HCT116 (cell line): Measurements from ENCODE around the gene EIF4E2. TPM values are rescaled to one million over a fixed set of nuclear protein-coding genes. Genes with fewer than 3 reads are reported as not detected.

Experiments used
- ATAC-seq: fragments of 200-7000 bp; cut with Tn5 transposase; 2 replicates; pipeline ENCODE4 v1.9.1; 2020; ENCODE audit warnings: mild to moderate bottlenecking, moderate library complexity
- BruUV-seq: library from RNA; stranded (reverse); fragments of 400-500 nt; replicated peaks from 2 replicates; lab custom pipeline; 2021; lab: Mats Ljungman, UMichigan
- CTCF ChIA-PET: fragments of 300-600 bp; sonication (Branson Sonifier 250); formaldehyde crosslinking; loops from one replicate; lab custom pipeline; 2021; ENCODE audit warnings: antibody characterized with exemption; lab: Charles Lee
- POLR2A ChIA-PET: fragments of 300-600, 350-600 bp; sonication (Branson Sonifier 250); formaldehyde crosslinking; loops from one replicate; lab custom pipeline; 2021; ENCODE audit warnings: antibody characterized with exemption; lab: Charles Lee
- RAD21 ChIA-PET, 2 experiments: fragments of 300-600 bp; sonication (Branson Sonifier 250); formaldehyde crosslinking; loops; one replicate each; lab custom pipeline; 2023; ENCODE audit warnings: low total read pairs in 2 of 2; ENCODE audit not compliant: uncharacterized antibody in 2 of 2, unreplicated experiment in 2 of 2, low non-redundant PET in 1 of 2; lab: Charles Lee
- DNase-seq: peaks from one replicate; pipeline ENCODE4 v3.0.0-alpha.2; 2010; ENCODE audit warnings: low read depth, low spot score
- H2AFZ ChIP-seq: fragments of 200-600 bp; shearing (Covaris generic), sonication (generic); 2 replicates; pipeline ENCODE4 v1.6.1; 2017; ENCODE audit warnings: low read depth, mixed run types, mixed read lengths, antibody characterized with exemption, low read length; ENCODE audit not compliant: poor library complexity, severe bottlenecking
- H3K27ac ChIP-seq: 2 replicates; pipeline ENCODE4 v1.5.1; 2012; ENCODE audit warnings: low read depth, low read length
- H3K27me3 ChIP-seq: fragments of 200-600 bp; sonication (generic); 2 replicates; pipeline ENCODE4 v1.6.1; 2016; ENCODE audit warnings: mixed run types, low read length, mixed read lengths; ENCODE audit not compliant: insufficient read depth
- H3K36me3 ChIP-seq, 2 experiments: fragments of 200-500 bp in 1 of 2; fragments of 200-600 bp in 1 of 2; sonication (Bioruptor generic) in 1 of 2; sonication (generic) in 1 of 2; 2 replicates each; pipeline versions ENCODE4 v1.5.1 to v1.6.1; 2014 to 2016; ENCODE audit warnings: low read length in 2 of 2, inconsistent platforms in 1 of 2, mixed read lengths in 1 of 2, mixed run types in 1 of 2; ENCODE audit not compliant: insufficient read depth in 2 of 2, control insufficient read depth in 1 of 2
- H3K4me1 ChIP-seq, 2 experiments: fragments of 200-600 bp in 1 of 2; sonication (generic) in 1 of 2; 2 replicates each; pipeline versions ENCODE4 v1.5.1 to v1.6.1; 2012 to 2017; ENCODE audit warnings: low read length in 2 of 2, inconsistent platforms in 1 of 2, mild to moderate bottlenecking in 1 of 2, mixed read lengths in 1 of 2, mixed run types in 1 of 2, moderate library complexity in 1 of 2; ENCODE audit not compliant: insufficient read depth in 2 of 2, control insufficient read depth in 1 of 2
- H3K4me2 ChIP-seq: fragments of 200-600 bp; sonication (generic); 2 replicates; pipeline ENCODE4 v1.6.1; 2017; ENCODE audit warnings: mixed run types, low read length, mixed read lengths
- H3K4me3 ChIP-seq, 2 experiments: fragments of 200-600 bp in 1 of 2; sonication (generic) in 1 of 2; replicated peaks in 1 of 2; 2 replicates each; pipeline ENCODE4 v1.5.1; 2011 to 2016; ENCODE audit warnings: low read length in 2 of 2, control low read depth in 1 of 2, low read depth in 1 of 2, mild to moderate bottlenecking in 1 of 2, mixed read lengths in 1 of 2, mixed run types in 1 of 2
- H3K79me2 ChIP-seq: fragments of 200-600 bp; sonication (generic); 2 replicates; pipeline ENCODE4 v1.6.1; 2017; ENCODE audit warnings: mild to moderate bottlenecking, mixed run types, low read length, moderate library complexity, mixed read lengths; ENCODE audit not compliant: insufficient read depth
- H3K9ac ChIP-seq: fragments of 200-600 bp; sonication (generic); 2 replicates; pipeline ENCODE4 v1.6.1; 2016; ENCODE audit warnings: low read length, mixed read lengths
- H3K9me2 ChIP-seq: fragments of 200-600 bp; sonication (generic), shearing (Covaris generic); 2 replicates; pipeline ENCODE4 v1.6.1; 2017; ENCODE audit warnings: mixed run types, mild to moderate bottlenecking, moderate library complexity; ENCODE audit not compliant: insufficient read depth
- H3K9me3 ChIP-seq, 2 experiments: fragments of 200-500 bp in 1 of 2; fragments of 200-600 bp in 1 of 2; sonication (Bioruptor generic) in 1 of 2; sonication (generic) in 1 of 2; 2 replicates each; pipeline ENCODE4 v1.6.1; 2014 to 2017; ENCODE audit warnings: low read length in 2 of 2, mixed read lengths in 2 of 2, inconsistent platforms in 1 of 2, low read depth in 1 of 2, mild to moderate bottlenecking in 1 of 2, mixed run types in 1 of 2, moderate library complexity in 1 of 2; ENCODE audit not compliant: control insufficient read depth in 1 of 2, insufficient read depth in 1 of 2
- H4K20me1 ChIP-seq: fragments of 200-600 bp; sonication (generic), shearing (Covaris generic); 2 replicates; pipeline ENCODE4 v1.6.1; 2017; ENCODE audit warnings: mixed run types, mild to moderate bottlenecking, moderate library complexity; ENCODE audit not compliant: insufficient read depth
- CBX3 ChIP-seq: IDR thresholded peaks from 2 replicates; pipeline ENCODE4 v1.6.1; 2012; ENCODE audit warnings: low read depth
- EGR1 ChIP-seq: IDR thresholded peaks from 2 replicates; pipeline ENCODE4 v1.6.1; 2012; ENCODE audit warnings: low read depth
- ELF1 ChIP-seq: IDR thresholded peaks from 2 replicates; pipeline ENCODE4 v1.6.1; 2012; ENCODE audit warnings: low read depth, borderline replicate concordance
- JUND ChIP-seq: IDR thresholded peaks from 2 replicates; pipeline ENCODE4 v1.6.1; 2012
- MAX ChIP-seq: IDR thresholded peaks from 2 replicates; pipeline ENCODE4 v1.6.1; 2012
- RAD21 ChIP-seq: IDR thresholded peaks from 2 replicates; pipeline ENCODE4 v1.6.1; 2012; ENCODE audit warnings: low read depth, mild to moderate bottlenecking
- REST ChIP-seq: IDR thresholded peaks from 2 replicates; pipeline ENCODE4 v1.6.1; 2012; ENCODE audit warnings: low read depth
- SRF ChIP-seq: IDR thresholded peaks from 2 replicates; pipeline ENCODE4 v1.6.1; 2012; ENCODE audit warnings: low read depth
- TCF7L2 ChIP-seq: IDR thresholded peaks from 2 replicates; pipeline ENCODE4 v1.7.0; 2011; ENCODE audit warnings: borderline replicate concordance, inconsistent platforms; ENCODE audit not compliant: insufficient read depth, insufficient read length; ENCODE audit errors: extremely low read depth
- YY1 ChIP-seq: IDR thresholded peaks from 2 replicates; pipeline ENCODE4 v1.6.1; 2011; ENCODE audit warnings: low read length, low read depth, moderate library complexity, mild to moderate bottlenecking; ENCODE audit not compliant: insufficient replicate concordance; ENCODE audit errors: extremely low read depth
- ZFX ChIP-seq: fragments of 450-650 bp; IDR thresholded peaks from 2 replicates; pipeline ENCODE4 v1.6.1; 2017
- ZNF274 ChIP-seq: fragments of 200-500 bp; sonication (Bioruptor generic); IDR thresholded peaks from 2 replicates; pipeline ENCODE4 v1.6.1; 2014; ENCODE audit warnings: mild to moderate bottlenecking, low read depth, low read length, inconsistent platforms
- intact Hi-C: fragments of 100-400 bp; cut with micrococcal nuclease; formaldehyde crosslinking; loops from 2 replicates; pipeline ENCODE4 v1.10.0; 2022
- total RNA-seq: library from RNA; stranded (reverse); gene quantifications from one replicate; pipeline ENCODE4 v1.2.1, GENCODE V29; 2021; ENCODE audit not compliant: unreplicated experiment

EIF4E2 gene
- total RNA-seq, 1 experiment from 2014 or later, result 58.6 TPM

- no peaks in the 10 kb centered on the region for H3K36me3 ChIP-seq
- H3K79me2 ChIP-seq, result no peaks in the 10 kb centered on the region
- no peaks in the 10 kb centered on the region for H4K20me1 ChIP-seq
- BruUV-seq, result no TSS peak
- no peak overlapping the region for H3K27ac ChIP-seq
- TF ChIP-seq ELF1 (no peak), JUND (no peak), TCF7L2 (no peak), REST (no peak), MAX (no peak), ZNF274 (no peak), SRF (no peak), ZFX (no peak), RAD21 (no peak), EGR1 (no peak), YY1 (no peak), CBX3 (no peak)
- TF ChIP-seq, all 23 proteins: peak for 0
- ATAC-seq, result no peak
- Histone ChIP-seq H3K27me3 (no peaks in the 10 kb centered on the region), H3K4me2 (no peak overlapping the region), H3K4me3 (no peak overlapping the region), H3K4me1 (peaks cover 14 to 20% of the 10 kb centered on the region in 2 experiments), H3K9me2 (no peaks in the 10 kb centered on the region), H3K9ac (no peak overlapping the region), H3K9me3 (no peaks in the 10 kb centered on the region), H2AFZ (no peak overlapping the region)
- ChIA-PET CTCF (no interaction called here), RAD21 (no interaction called here), POLR2A (no interaction called here)
- DNase-seq, result no peak
- intact Hi-C loops, result no loop called here
Measured at GRCh38 chr2:232587512-232587911, 37.0 kb downstream of the EIF4E2 start.
